Measurements from ENCODE around the gene VLDLR. TPM values are rescaled to one million over a fixed set of nuclear protein-coding genes. Genes with fewer than 3 reads are reported as not detected.

Gene VLDLR
- polyA plus RNA-seq, 1 donor (not counting 4 experiments of a cell fraction or from before 2014, with no cell fraction given), result 7.0 TPM

DNA sequence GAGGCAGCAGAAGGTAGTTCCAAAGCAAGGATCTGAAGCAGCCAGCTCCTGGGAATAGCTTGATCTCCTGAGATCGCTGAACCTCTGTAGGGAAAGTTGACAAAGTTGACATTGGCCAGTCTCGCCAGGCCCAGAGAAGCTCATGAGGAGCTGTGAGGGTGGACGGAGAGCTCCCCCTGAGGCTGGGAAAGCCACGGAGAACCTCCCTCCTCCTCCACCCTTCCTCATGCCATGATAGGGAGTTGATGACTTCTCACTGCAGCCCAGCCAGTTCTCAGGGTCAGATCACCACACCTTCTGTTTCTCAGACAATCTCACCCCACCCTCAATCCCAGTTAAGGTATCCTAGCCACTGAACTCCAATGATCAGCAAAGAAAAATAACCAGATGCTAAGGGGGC, 65.3 kb downstream of the VLDLR start:
- DNase-seq (ENCODE audit: low read depth, low spot score) (no peak), FAIRE-seq (no peak)
- no peaks in the 10 kb centered on the region for H3K79me2 ChIP-seq (ENCODE audit: control insufficient read depth, insufficient read depth, low read length)
- H3K36me3 ChIP-seq (ENCODE audit: control insufficient read depth in 2 of 2, extremely low read depth in 1 of 2, insufficient read depth in 2 of 2, low read length in 2 of 2), result no peaks in the 10 kb centered on the region
- H2AFZ ChIP-seq (ENCODE audit: control insufficient read depth, low read length), result no peak overlapping the region
- TF ChIP-seq EZH2 (IDR thresholded peaks at IDR 0.05; ENCODE audit: low read length), result no peak
- TF ChIP-seq, protein P1, sequence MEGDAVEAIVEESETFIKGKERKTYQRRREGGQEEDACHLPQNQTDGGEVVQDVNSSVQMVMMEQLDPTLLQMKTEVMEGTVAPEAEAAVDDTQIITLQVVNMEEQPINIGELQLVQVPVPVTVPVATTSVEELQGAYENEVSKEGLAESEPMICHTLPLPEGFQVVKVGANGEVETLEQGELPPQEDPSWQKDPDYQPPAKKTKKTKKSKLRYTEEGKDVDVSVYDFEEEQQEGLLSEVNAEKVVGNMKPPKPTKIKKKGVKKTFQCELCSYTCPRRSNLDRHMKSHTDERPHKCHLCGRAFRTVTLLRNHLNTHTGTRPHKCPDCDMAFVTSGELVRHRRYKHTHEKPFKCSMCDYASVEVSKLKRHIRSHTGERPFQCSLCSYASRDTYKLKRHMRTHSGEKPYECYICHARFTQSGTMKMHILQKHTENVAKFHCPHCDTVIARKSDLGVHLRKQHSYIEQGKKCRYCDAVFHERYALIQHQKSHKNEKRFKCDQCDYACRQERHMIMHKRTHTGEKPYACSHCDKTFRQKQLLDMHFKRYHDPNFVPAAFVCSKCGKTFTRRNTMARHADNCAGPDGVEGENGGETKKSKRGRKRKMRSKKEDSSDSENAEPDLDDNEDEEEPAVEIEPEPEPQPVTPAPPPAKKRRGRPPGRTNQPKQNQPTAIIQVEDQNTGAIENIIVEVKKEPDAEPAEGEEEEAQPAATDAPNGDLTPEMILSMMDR (optimal IDR thresholded peaks at IDR 0.05 in 1 of 3, IDR thresholded peaks at IDR 0.05 in 1 of 3, conservative IDR thresholded peaks at IDR 0.05 in 1 of 3; ENCODE audit: extremely low read depth in 1 of 3, insufficient read depth in 2 of 3, low read length in 3 of 3), result no peak
- H3K9me1 ChIP-seq (ENCODE audit: control insufficient read depth, extremely low read depth, insufficient read depth, low read length), result no peaks in the 10 kb centered on the region
- dilution Hi-C loops (cut with MboI; ENCODE audit: extremely low pct_ligation_motif_present, low sequenced_read_pairs), result no loop called here
- H4K20me1 ChIP-seq (ENCODE audit: control insufficient read depth, extremely low read depth, insufficient read depth, low read length), result no peaks in the 10 kb centered on the region
- H3K9ac ChIP-seq (ENCODE audit: control insufficient read depth, extremely low read depth, insufficient read depth, low read length), result no peak overlapping the region
- no peaks in the 10 kb centered on the region for H3K27me3 ChIP-seq (ENCODE audit: control insufficient read depth, extremely low read depth, insufficient read depth, low read length)
- no peak overlapping the region for H3K4me2 ChIP-seq (ENCODE audit: control insufficient read depth, extremely low read depth, insufficient read depth, low read depth, low read length)
- H3K4me1 ChIP-seq (ENCODE audit: control insufficient read depth, extremely low read depth, insufficient read depth, low read length), result no peaks in the 10 kb centered on the region
- no peak overlapping the region for H3K27ac ChIP-seq (ENCODE audit: control insufficient read depth, insufficient read depth, low read length)
- no peaks in the 10 kb centered on the region for H3K9me3 ChIP-seq (ENCODE audit: control insufficient read depth, low read depth, low read length)
- H3K4me3 ChIP-seq (ENCODE audit: control insufficient read depth in 2 of 3, extremely low read depth in 1 of 3, insufficient read depth in 2 of 3, low read depth in 1 of 3, low read length in 3 of 3), result no peak overlapping the region

DNA sequence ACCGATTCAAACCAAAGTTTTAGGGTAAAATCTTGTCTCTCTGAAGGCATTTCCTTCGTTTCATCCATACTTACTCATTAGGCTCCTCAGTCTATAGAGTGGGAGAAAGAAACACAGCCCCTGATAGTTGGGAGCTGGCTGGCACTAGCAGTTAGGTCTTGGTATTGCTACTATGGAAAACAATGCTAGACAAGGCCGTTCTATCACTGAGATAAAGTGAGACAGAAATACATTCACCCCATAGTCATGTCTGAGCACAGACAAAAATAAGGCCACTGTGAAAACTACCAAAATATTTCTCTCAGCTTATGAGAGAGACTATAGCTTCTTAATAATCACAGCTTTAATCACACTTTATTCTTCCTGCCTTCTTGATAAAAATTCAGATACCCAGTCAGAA, 67.0 kb downstream of the VLDLR start:
- Histone ChIP-seq H2AFZ (ENCODE audit: control insufficient read depth, low read length) (no peak overlapping the region), H3K9me1 (ENCODE audit: control insufficient read depth, extremely low read depth, insufficient read depth, low read length) (no peaks in the 10 kb centered on the region), H3K27me3 (ENCODE audit: control insufficient read depth, extremely low read depth, insufficient read depth, low read length) (no peaks in the 10 kb centered on the region), H3K4me1 (ENCODE audit: control insufficient read depth, extremely low read depth, insufficient read depth, low read length) (no peaks in the 10 kb centered on the region), H3K79me2 (ENCODE audit: control insufficient read depth, insufficient read depth, low read length) (no peaks in the 10 kb centered on the region), H4K20me1 (ENCODE audit: control insufficient read depth, extremely low read depth, insufficient read depth, low read length) (no peaks in the 10 kb centered on the region), H3K36me3 (ENCODE audit: control insufficient read depth in 2 of 2, extremely low read depth in 1 of 2, insufficient read depth in 2 of 2, low read length in 2 of 2) (no peaks in the 10 kb centered on the region), H3K4me3 (ENCODE audit: control insufficient read depth in 2 of 3, extremely low read depth in 1 of 3, insufficient read depth in 2 of 3, low read depth in 1 of 3, low read length in 3 of 3) (no peak overlapping the region), H3K9ac (ENCODE audit: control insufficient read depth, extremely low read depth, insufficient read depth, low read length) (no peak overlapping the region), H3K9me3 (ENCODE audit: control insufficient read depth, low read depth, low read length) (no peaks in the 10 kb centered on the region), H3K4me2 (ENCODE audit: control insufficient read depth, extremely low read depth, insufficient read depth, low read depth, low read length) (no peak overlapping the region), H3K27ac (ENCODE audit: control insufficient read depth, insufficient read depth, low read length) (no peak overlapping the region)
- FAIRE-seq (no peak), DNase-seq (ENCODE audit: low read depth, low spot score) (no peak)
- dilution Hi-C loops (cut with MboI; ENCODE audit: extremely low pct_ligation_motif_present, low sequenced_read_pairs), result no loop called here
- no peak for TF ChIP-seq EZH2 (IDR thresholded peaks at IDR 0.05; ENCODE audit: low read length)
- TF ChIP-seq, protein P1 (optimal IDR thresholded peaks at IDR 0.05 in 1 of 3, IDR thresholded peaks at IDR 0.05 in 1 of 3, conservative IDR thresholded peaks at IDR 0.05 in 1 of 3; ENCODE audit: extremely low read depth in 1 of 3, insufficient read depth in 2 of 3, low read length in 3 of 3), result no peak

Measured in keratinocyte (primary cell).